Heart right ventricle (tissue), 16 donors: ENCODE data around the gene USP2. TPM values are rescaled to one million over a fixed set of nuclear protein-coding genes. Genes with fewer than 3 reads are reported as not detected.

Source experiments
- ATAC-seq, 8 donors: fragments of 200-7000 bp; cut with Tn5 transposase; one replicate each; pipeline ENCODE4 v1.9.1; 2020; ENCODE audit warnings: mild to moderate bottlenecking in 8 of 8, moderate library complexity in 8 of 8, moderate number of reproducible peaks in 1 of 8
- DNase-seq, 2 donors: peaks; one replicate each; pipeline ENCODE4 v3.0.0-alpha.2; 2020
- H3K27ac ChIP-seq, 10 donors: fragments of 200-600 bp; sonication (generic) in 2 of 10; one replicate each; pipeline versions ENCODE4 v1.5.0 to v1.8.0; 2020 to 2022; ENCODE audit warnings: mild to moderate bottlenecking in 3 of 10
- H3K27me3 ChIP-seq, 7 donors: fragments of 200-600 bp; one replicate each; pipeline ENCODE4 v1.8.0; 2021 to 2022; ENCODE audit warnings: mild to moderate bottlenecking in 2 of 7
- H3K36me3 ChIP-seq, 9 donors: fragments of 200-600 bp; sonication (generic) in 1 of 9; one replicate each; pipeline versions ENCODE4 v1.5.0 to v1.8.0; 2020 to 2022; ENCODE audit warnings: mild to moderate bottlenecking in 2 of 9
- H3K4me1 ChIP-seq, 9 donors: fragments of 200-600 bp; sonication (generic) in 1 of 9; one replicate each; pipeline versions ENCODE4 v1.5.0 to v1.8.0; 2020 to 2022; ENCODE audit warnings: mild to moderate bottlenecking in 4 of 9
- H3K4me3 ChIP-seq, 10 donors: fragments of 200-600 bp; sonication (generic) in 2 of 10; one replicate each; pipeline versions ENCODE4 v1.5.0 to v1.8.0; 2020 to 2022; ENCODE audit warnings: mild to moderate bottlenecking in 7 of 10, moderate library complexity in 2 of 10
- H3K9me3 ChIP-seq, 11 donors: fragments of 200-600 bp in 10 of 11; sonication (generic) in 2 of 11; one replicate each; pipeline versions ENCODE4 v1.5.0 to v1.8.0; 2013 to 2022; ENCODE audit warnings: mild to moderate bottlenecking in 2 of 11, control low read depth in 1 of 11, moderate library complexity in 1 of 11
- CTCF ChIP-seq, 9 donors: fragments of 200-600 bp; sonication (generic) in 2 of 9; IDR thresholded peaks; one replicate each; pipeline versions ENCODE4 v1.5.0 to v1.8.0; 2021 to 2022; ENCODE audit warnings: antibody characterized with exemption in 9 of 9, mild to moderate bottlenecking in 5 of 9, moderate library complexity in 1 of 9
- WGBS, 2 donors: extraction: QIAGEN DNeasy Blood & Tissue Kit; methylation state at CpG; one replicate each; pipeline ENCODE4 v1.1.7; 2013; ENCODE audit warnings: inconsistent platforms in 1 of 2; 5-methylcytosine and 5-hydroxymethylcytosine counted together
- intact Hi-C, 10 donors: fragments of 100-400 bp; cut with DNase I; formaldehyde crosslinking; loops; one replicate each; pipeline versions ENCODE4 v1.11.1 to v1.14.2; 2022
- polyA plus RNA-seq, 2 donors: library from polyadenylated mRNA; stranded (reverse); fragments of 200-250 nt; gene quantifications; one replicate each; pipeline ENCODE4 v1.2.3, GENCODE V29; 2013
- total RNA-seq, 10 donors: library from RNA; stranded (reverse); fragmentation: NEBNext Ultra II Directional in 3 of 10; extraction: Animal tissue kit (Norgen Biotek cat#: 25700) in 3 of 10; gene quantifications; one replicate each; pipeline versions ENCODE4 v1.2.1 to v1.2.4, GENCODE V29; 2021 to 2023
- donor health status: Arrhythmogenic right ventricular cardiomyopathy.
- donor health status: ischemic (EF 13 %, LVEDD 7.1; RV severe dilation, severe dysfunction).
- donor health status: healthy with polysubstance abuse.
- donor health status: DM: no; HTN: yes; CAD: no.
- donor health status: DM: no; HTN: no; CAD: no.
- donor health status: ischemic (EF 25% LVEDD 6.9; RV normal size, moderate dysfunction).
- donor health status: ischemic (EF 25% LVEDD 5.7; RV mildly dilated, moderate dysfunction).
- donor health status: healthy.
- donor health status: DM: yes; HTN: yes; CAD: no.
- donor health status: Ischemic cardiomyopathy.
- donor health status: ischemic (EF 35%, LVEDD 5.7; RV mildly dilated, moderate dysfunction).
- donor health status: nonischemic (EF 11% LVEDD 7.7; RV severe dilation, severe dysfunction).
- donor health status: DM: yes; HTN: yes; CAD: no.
- donor health status: PGD.
- donor health status: ischemic (EF 29% LVEDD 5.4; RV normal size, mild dysfunction).
- donor health status: nonischemic (EF 23%, LVEDD 6.1; RV moderate dilation, normal function).

Gene USP2
- total and polyA plus RNA-seq, 12 donors = 42.0 to 183 (median 130) TPM

GRCh38 chr11:119363081-119363850 is 18.2 kb downstream of the USP2 start:
- Histone ChIP-seq H3K36me3 (peaks cover 0 to 22% (median 5%) of the 10 kb centered on the region in 9 donors), H3K4me3 (peak overlapping the region; percentile 47 to 65 (median 59)), H3K9me3 (no peaks in the 10 kb centered on the region), H3K27ac (peak overlapping the region; percentile 80 to 98 (median 92)), H3K4me1 (peaks cover 20 to 90% (median 60%) of the 10 kb centered on the region in 9 donors), H3K27me3 (peaks cover 0 to 47% (median 0%) of the 10 kb centered on the region in 7 donors)
- ATAC-seq (peak in 6 of 8 donors; percentile 3 to 50 (median 34)), DNase-seq (no peak)
- intact Hi-C loops = no loop called here
- no peak for TF ChIP-seq CTCF (IDR thresholded peaks at IDR 0.05)
- 30 to 32% methylated on average over 44 of the region's 44 CpGs for WGBS, 2 donors

- Histone ChIP-seq H3K27me3 (peaks cover 0 to 47% (median 0%) of the 10 kb centered on the region in 7 donors), H3K9me3 (no peaks in the 10 kb centered on the region), H3K27ac (peak overlapping the region; percentile 80 to 98 (median 92)), H3K4me1 (peaks cover 15 to 84% (median 54%) of the 10 kb centered on the region in 9 donors), H3K4me3 (peak overlapping the region; percentile 47 to 65 (median 59)), H3K36me3 (peaks cover 0 to 27% (median 7%) of the 10 kb centered on the region in 9 donors)
- no peak for TF ChIP-seq CTCF (IDR thresholded peaks at IDR 0.05)
- WGBS, 2 donors = 47 to 54% methylated on average over 5 of the region's 5 CpGs
- intact Hi-C loops = no loop called here
- DNase-seq (no peak), ATAC-seq (peak in 3 of 8 donors; percentile 0 to 1 (median 1))
Measured at GRCh38 chr11:119362741-119363080, 18.8 kb downstream of the USP2 start.

- WGBS, 2 donors = 40 to 54% methylated on average over 11 of the region's 11 CpGs
- Histone ChIP-seq H3K4me1 (peaks cover 15 to 83% (median 48%) of the 10 kb centered on the region in 9 donors), H3K27me3 (peaks cover 0 to 42% (median 0%) of the 10 kb centered on the region in 7 donors), H3K27ac (peak overlapping the region; percentile 80 to 98 (median 92)), H3K4me3 (peak overlapping the region in 9 of 10 donors; percentile 47 to 65 (median 59)), H3K9me3 (no peaks in the 10 kb centered on the region), H3K36me3 (peaks cover 0 to 33% (median 7%) of the 10 kb centered on the region in 9 donors)
- intact Hi-C loops = no loop called here
- DNase-seq = no peak
- no peak for TF ChIP-seq CTCF (IDR thresholded peaks at IDR 0.05)
- ATAC-seq = peak in 4 of 8 donors; percentile 24 to 40 (median 33)
Measured at GRCh38 chr11:119361941-119362725, 19.4 kb downstream of the USP2 start.

- Histone ChIP-seq H3K9me3 (no peaks in the 10 kb centered on the region), H3K27me3 (peaks cover 0 to 39% (median 0%) of the 10 kb centered on the region in 7 donors), H3K4me1 (peaks cover 15 to 83% (median 39%) of the 10 kb centered on the region in 9 donors), H3K36me3 (peaks cover 0 to 33% (median 7%) of the 10 kb centered on the region in 9 donors), H3K27ac (peak overlapping the region; percentile 80 to 98 (median 92)), H3K4me3 (peak overlapping the region in 8 of 10 donors; percentile 47 to 65 (median 60))
- DNase-seq = peak; percentile 65 to 70
- ATAC-seq = peak; percentile 62 to 85 (median 80)
- TF ChIP-seq CTCF (IDR thresholded peaks at IDR 0.05) = no peak
- intact Hi-C loops = no loop called here
- whole genome bisulfite sequencing, 2 donors = 18 to 35% methylated on average over 8 of the region's 8 CpGs
Measured at GRCh38 chr11:119361056-119361787, 20.3 kb downstream of the USP2 start.
